NCI-H1092 treated with DMSO at 0.1 percent for 48 hours (cell line): ENCODE measurements around the gene KCMF1.

Experiments
- DNase-seq: peaks from one replicate; lab custom pipeline; 2025; lab: John Stamatoyannopoulos, UW

The KCMF1 gene

DNA sequence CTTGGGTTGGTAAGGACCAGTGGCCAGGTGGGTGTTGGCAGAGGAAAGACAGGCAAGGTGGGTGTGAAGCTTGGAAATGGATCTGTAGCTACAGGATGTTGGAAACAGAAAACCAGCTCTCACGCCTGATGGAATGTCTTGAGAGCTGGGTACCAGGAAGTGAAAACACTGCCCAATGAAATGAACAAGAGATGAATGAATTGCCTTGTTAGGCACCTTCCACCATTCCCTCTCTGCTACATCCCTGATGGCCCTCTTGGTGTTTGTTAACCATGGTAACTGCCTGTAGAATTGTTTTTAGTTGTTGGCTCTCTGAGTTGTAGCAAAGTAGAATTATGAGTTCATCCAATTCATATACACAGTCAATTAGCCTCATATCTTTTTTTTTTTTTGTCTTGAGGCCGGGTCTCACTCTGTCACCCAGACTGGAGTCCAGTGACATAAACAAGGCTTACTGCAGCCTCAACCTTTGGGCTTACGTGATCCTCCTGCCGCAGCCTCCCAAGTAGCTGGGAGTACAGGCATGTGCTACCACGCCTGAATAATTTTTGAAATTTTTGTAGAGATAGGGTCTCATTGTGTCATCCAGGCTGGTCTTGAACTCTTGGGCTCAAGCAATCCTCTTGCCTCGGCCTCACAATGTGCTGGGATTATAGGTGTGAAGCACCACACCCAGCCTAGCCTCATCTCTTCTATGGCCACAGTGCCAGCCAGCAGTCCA lies 9.5 kb downstream of the KCMF1 start:
- no peak for DNase-seq

DNA sequence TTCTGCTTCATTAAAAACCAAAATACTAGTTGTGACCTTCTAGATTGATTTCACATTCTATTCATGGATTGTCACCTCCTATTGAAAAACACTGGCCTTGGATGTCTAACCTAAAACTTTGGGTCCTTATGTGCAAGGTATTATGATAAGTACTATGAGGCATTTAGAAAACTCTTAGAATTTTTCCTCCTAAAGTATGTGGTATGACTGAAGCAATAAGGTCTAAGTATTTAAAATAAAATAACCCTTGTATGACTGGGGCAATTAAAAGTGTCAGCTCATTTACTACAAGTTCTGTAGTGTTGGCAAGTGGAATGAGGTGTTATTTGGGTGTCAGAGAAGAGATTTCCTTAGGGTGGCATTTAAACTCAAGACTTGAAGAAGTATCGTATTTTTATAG lies 15.1 kb downstream of the KCMF1 start:
- no peak for DNase-seq

DNA sequence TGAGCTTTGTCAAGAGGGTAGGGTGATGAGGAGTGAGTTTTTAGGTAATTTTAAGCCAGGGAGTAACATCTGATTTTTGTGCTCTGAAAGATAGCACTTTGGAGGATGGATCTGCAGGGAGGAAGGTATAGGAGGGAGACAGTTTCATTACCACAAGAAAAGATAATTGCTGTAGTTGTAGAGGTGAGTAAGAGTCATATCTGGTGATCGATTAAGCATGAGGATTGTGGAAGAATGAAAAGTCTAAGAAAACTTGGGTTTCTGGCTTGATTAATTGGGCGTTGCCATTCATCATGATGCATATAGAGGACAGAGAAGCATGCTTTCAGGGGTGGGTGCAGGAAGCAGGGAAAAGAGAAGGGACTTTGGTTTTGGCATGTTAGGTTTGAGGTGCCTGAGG lies 18.5 kb downstream of the KCMF1 start:
- no peak for DNase-seq

DNA sequence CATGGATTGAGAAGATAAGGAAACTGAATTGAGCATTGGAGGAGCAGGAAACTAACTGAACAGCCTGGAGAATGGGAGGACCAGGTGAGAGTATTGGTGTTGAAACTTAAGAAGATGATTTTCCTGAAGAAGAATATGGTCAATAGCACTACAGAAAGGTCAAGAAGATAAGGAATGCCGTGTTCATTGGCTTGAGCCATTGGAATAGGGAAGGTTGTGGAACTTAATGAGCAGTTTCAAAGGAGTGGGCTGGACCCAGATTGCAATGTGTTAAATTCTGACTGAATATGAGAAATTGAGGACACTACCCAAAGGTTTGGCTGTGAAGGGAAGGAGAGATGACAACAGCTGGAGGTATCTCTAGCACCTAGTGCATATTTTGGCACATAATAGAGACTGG lies 19.0 kb downstream of the KCMF1 start:
- DNase-seq: no peak

DNA sequence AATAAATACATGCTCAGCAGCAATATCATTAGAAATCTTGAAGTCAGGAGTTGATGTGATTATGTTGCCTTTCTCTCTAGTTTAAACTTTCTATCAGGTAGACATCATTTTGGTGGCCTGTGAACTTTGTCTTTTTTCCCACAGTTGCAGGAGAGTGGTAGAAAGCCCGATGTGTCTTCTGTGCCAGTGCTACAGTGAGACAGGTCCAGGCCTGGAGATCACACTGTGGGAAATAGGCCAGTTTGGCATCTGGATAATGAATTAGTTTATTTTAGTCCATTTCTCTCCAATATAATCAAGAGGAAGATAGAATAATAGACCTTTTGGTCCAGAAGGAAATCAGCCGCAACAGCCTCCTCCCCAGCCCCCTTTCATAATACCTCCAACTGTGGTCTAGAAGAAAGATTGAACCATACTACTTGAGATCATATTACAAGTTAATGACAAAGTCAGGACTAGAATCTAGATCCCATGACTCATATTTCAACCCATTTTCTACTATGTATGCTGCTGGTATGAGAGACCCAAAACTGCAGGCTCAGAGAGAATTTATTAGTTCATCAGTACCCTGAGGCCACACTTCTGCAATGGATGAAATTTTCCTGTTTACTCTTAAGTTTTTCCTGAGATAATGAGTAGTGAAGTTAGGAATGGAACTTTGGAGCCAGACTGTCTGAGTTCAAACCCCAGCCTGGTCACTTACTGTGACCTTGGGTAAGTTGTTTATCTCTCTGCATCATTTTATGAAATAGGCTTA lies 20.6 kb downstream of the KCMF1 start:
- DNase-seq: no peak

DNA sequence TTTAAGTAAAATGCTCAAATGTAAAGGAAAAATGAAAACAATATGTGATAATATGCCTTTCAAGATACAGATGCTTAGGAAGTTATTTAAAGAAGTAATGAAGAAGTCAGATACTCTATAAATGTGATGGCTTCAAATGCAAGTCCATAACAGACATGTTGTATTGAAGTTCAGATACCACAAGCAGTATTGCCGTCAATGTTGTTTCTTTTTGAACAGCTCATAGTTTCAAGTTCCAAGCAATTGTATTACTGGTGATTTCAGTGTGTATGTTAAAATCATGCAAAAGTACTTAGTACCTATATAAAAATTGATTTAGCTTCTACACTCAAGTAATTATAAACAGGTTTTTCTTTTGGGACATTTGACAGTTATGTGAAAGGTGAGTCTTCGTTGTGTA lies 24.9 kb downstream of the KCMF1 start:
- no peak for DNase-seq

DNA sequence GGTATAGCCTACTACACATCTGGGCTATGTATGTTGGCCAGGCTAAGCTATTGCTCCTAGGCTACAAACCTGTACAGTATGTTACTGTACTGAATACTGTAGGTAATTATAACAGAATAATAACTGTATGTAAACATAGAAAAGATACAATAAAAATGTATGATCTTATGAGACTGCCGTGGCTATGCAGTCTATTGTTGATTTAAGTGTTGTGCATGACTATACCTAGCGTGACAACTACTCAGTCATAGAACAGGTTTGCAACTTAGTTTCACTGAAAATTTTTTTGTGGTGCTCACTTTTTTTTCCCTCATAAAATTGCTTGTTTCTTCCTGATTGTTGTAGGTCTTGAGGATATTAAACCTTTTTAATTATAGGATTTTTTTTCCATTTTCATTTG lies 25.9 kb downstream of the KCMF1 start:
- no peak for DNase-seq

DNA sequence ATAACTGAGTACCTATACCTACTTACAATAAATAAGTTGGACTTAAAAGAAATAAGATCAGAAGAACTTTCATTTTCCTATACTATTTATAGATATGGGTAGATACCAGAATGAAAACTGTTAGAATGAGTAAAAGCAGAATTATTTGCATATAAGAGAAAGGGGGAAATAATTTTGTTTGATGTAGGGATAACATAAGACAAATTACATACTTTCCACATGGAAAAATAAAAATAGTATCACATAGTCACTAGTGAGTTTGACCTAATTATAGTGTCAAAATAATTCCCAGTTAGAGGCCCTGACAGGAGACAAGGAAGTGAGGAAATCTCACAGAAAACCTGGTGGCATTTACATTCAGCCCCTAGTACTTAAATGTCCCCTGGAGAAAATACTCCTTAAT lies 28.6 kb downstream of the KCMF1 start:
- DNase-seq: no peak

DNA sequence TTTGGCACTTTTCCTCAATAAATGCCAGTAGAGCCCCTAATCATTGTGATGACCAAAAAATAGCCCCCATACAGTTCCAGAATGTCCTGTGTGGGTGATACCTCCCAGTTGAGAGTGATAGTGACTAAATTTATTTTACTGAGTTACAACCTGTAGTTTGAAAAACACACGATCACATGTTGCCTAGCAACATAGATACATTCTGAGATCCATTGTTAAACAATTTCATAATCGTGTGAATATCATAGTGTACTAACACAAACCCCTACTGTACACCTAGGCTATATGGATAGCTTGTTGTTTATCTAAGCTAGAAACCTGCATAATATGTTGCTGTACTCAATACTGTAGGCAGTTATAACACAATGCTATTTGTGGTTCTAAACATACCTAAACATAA lies 30.6 kb downstream of the KCMF1 start:
- no peak for DNase-seq

DNA sequence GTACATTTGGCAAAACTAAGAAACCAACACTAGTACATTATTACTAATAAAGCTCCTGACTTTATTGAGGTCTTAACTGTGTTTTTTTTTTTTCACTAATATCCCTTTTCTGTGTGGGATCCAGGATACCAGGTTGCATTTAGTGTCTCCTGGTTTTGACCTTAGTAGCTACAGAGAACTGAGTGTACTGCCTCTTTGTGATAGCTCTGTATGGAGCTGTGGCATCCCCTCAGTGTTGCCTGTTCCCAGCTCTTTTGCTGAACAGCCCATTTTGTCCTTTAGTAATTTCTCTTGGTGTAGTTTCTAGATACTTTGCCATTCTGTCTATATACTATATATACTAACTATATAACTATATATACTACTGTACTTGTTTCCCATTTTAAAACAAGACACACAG lies 31.6 kb downstream of the KCMF1 start:
- no peak for DNase-seq

DNA sequence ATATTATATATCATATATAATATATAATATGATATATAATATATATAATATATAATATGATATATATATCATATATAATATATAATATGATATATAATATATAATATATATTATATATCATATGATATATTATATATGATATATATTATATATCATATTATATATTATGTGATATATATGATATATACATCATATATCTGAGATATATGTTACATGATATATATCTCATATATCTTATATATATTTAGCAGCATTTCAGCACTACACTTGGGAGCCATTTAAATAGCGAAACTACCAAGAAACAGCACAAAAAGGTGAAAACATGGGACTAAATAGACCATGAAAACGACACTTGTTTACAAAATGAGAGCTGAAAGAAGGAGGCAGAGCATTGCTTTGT lies 37.3 kb downstream of the KCMF1 start:
- DNase-seq: no peak

DNA sequence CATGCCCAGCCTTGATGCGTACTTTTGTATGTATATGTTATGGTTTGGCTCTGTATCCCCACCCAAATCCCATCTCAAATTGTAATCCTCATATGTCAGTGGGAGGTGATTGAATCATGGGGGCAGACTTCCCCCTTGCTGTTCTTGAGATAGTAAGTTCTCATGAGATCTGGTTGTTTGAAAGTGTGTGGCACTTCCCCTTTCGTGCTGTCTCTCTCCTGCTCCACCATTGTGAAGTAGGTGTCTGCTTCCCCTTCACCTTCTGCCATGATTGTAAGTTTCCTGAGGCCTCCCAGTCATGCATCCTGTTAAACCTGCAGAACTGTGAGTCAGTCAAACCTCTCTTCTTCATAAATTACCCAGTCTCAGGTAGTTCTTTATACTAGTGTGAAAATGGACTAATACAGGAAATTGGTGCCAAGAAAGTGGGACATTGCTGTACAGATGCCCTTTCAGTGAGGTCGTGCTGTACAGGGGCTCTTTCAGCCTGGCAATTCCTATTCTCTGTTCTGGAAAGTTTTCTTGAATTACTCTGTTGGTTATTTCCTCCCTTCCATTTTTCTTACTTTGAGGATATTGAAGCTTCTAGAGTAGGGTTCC lies 38.2 kb downstream of the KCMF1 start:
- no peak for DNase-seq

DNA sequence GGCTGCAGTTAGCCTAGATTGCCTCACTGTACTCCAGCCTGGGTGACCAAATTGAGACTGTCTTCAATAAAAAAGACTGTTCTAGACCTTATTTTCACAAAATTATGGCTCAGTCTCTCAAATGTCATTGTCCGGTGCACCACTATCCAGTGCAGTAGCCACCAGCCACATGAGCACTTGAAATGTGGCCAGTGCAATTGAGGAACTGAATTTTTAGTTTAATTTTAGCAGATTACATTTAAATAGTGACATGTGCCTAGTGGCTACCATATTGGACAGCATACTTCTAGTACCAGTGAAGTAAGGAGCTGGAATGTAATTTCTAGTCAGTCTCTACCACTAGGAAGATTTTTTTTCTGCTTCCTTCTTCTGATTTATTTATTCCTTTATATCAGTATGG lies 39.4 kb downstream of the KCMF1 start:
- no peak for DNase-seq

DNA sequence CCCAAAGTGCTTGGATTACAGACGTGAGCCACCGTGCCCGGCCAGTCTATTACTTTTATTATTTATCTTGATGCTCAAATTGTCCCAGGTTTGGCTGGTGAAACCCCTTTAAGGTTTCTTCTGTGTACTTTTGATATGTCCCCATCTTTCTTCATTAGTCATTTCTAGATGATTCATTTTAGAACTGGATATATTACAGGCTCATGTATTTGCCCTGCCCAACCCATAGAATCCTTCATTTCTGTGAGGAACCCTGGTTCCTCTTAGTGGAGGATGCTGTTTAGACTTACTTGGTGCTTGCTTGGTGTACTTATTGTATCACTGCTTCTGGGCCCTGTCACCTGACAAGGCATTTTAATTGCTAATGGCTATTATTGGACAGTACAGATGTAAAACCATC lies 40.1 kb downstream of the KCMF1 start:
- no peak for DNase-seq

DNA sequence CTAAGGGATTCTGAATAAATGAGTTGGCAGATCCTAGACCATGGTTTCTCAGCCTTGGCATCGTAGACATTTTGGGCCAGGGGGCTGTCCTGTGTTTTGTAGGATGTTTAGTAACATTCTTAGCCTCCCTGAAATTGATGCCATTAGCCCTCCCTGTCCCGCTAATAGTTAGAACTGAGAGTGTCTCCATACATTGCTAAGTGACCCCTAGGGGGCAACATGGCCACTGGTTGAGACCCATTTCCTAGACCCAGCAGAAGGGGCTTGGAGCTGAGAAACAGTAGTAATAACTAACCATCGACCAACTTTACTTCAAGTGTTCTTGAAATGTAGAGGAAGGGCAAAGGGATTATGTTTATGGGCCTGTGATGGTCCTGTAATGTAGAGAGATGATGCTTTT lies 40.8 kb downstream of the KCMF1 start:
- DNase-seq: no peak

DNA sequence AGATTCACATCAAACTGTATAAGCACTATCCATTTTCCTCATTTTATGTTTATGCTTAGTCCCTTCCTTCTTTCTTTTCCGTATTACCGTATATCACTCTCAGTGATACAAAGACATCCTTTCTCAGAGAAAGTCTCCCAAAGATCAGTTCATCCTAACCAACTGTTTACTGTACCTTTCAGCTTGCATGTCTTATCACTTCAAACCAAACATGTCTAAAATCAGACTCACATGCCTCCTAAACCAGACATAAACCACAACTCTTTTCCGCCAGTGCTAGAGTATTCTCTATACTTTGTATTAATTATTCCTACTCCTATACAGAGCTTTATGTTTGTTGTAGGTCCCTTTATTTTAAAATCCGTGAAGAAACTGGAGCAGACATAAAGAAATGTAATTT lies 41.5 kb downstream of the KCMF1 start:
- no peak for DNase-seq

DNA sequence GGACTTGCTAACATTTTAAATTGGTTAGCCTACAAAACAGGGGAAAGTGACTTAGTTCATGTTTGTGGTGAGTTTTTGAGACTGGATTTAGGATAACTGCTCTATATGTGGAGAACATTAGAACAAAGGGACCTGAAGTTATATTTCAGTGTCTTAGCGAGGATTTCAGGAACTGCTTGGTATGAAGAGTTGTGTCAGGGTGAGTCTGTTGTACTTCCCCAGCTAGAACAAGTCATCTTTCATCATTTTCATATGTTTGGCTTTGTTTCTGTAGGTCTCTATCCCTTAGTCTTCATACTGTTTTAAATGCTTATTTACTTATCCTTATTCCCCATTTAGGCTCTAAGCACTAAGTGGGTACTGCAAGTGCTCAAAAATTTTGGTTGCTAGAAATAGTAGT lies 41.9 kb downstream of the KCMF1 start:
- no peak for DNase-seq

DNA sequence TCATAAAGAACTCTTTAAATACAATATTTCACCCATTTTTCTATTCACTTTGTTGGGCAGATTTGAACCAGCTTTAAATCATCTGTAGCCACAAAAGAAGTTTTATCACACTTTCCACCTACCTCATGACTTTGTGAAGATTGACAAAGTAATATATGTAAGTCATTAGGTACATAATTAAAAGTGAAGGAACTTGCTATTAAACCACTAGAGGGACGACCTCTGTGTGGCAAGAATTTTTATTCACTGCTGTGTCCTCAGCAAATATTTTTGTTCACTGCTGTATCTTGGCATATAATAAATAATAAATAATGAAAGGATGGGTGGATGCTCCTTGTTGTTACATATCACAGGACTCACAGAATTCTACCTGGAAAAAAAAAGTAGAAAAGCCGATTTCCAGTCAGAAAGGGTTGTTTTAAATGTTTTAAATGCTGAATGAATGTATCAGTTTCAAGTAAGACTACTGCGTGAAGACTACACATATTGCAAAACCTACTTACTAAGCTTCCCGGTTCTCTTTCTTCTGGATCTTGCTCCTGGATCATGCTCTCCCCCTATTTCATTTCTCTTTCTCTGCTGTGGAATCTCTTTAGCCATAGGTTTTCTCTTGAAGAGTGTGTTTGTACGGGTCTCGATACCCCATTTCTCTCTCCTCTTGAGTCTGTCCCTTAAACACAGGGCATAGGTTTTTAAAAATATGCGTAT lies 44.8 kb downstream of the KCMF1 start:
- DNase-seq: no peak

DNA sequence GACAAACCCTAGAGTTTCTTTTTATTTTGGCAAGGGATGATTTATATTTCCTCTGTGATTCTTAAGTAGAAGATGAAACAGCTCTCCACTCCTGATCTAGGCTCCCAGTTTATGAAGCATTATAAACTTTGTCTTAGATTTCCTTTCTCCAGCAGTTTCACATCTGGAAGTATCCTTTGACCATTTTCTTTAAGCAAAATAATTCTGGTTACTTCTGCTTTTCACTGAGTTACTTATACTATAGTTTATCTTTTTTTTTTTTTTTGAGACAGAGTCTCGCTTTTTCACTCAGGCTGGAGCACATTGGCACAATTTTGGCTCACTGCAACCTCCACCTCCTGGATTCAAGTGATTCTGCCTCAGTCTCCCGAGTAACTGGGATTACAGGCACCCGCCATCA lies 45.5 kb downstream of the KCMF1 start:
- DNase-seq: no peak

DNA sequence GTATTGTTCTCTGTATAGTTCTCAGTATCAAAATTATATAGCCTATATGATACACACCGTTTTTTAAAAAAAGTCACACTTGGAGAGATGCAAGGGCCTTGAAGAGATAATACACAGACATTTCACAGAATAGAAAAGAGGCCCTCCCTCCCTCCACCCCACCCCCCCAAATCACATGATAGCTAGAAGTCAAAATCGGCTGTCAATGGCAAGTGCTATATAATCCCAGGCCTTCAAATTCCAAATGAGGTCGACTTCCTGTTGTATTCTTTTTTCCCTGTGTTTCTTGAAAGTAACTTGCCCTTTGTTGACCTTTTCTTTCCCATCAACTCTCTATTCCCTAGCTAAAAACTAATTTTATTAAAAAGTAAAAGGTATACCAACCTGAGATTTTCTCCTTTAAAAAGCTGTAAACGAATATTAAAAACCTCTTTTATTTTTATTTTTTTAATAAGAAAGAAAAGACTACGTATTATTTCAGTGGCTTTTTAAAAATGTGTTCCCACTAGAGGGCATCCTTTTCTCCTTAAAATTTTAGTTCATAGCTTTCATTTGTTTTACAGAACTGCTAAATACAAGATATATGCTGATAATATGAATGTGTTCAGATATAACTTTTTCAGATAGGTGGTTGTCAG lies 46.6 kb downstream of the KCMF1 start:
- no peak for DNase-seq

DNA sequence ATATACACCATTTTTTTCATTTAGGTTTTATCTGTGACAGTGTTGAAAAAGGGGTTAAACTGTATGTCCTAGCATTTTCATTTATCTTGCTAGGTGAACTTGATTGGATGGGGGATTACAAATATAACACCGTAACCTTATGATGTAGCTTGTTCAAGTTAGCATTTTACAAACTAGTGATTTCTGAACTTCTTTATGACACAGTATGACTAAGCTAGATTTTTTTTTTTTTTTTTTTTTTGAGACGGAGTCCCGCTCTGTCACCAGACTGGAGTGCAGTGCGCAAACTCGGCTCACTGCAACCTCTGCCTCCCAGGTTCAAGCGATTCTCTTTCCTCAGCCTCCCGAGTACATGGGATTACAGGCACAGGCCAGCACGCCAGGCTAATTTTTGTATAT lies 47.1 kb downstream of the KCMF1 start:
- DNase-seq: no peak

DNA sequence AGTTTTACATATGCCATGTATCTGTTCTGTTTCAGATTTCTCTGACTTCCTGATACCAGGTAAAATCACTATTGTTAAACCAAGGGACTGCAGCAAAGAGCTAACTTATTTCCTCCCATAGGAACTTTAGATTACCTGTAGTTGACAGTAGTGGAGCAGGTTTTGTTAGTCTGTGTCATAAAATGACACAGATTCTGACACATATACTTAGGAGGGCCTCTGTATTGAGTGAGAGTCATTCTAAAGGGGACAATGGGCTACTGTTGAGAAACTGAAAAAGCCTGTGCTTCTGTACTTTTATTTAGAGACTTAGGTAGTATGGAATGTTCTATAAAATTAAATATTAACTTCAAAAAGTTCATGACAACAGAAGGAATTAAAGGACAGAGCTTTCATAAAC lies 48.2 kb downstream of the KCMF1 start:
- DNase-seq: no peak
